IMR-90 (cell line): ENCODE results near the gene RNF146. TPM values are rescaled to one million over a fixed set of nuclear protein-coding genes. Genes with fewer than 3 reads are reported as not detected.

ENCODE experiments used
- ATAC-seq: fragments of 200-7000 bp; cut with Tn5 transposase; 2 replicates; pipeline ENCODE4 v1.9.1; 2020; ENCODE audit warnings: low read depth, mild to moderate bottlenecking, moderate library complexity
- BruUV-seq: library from RNA; stranded (reverse); fragments of 400-500 nt; replicated peaks from 2 replicates; lab custom pipeline; 2021; lab: Mats Ljungman, UMichigan
- CTCF ChIA-PET: fragments of 300-600 bp; formaldehyde crosslinking; extraction: SDS; loops from one replicate; lab custom pipeline; 2021; ENCODE audit warnings: antibody characterized with exemption; lab: Yijun Ruan, JAX
- POLR2A ChIA-PET: fragments of 300-600 bp; sonication (Branson Sonifier 250); formaldehyde crosslinking; loops from one replicate; lab custom pipeline; 2022; ENCODE audit warnings: antibody characterized with exemption; ENCODE audit not compliant: unreplicated experiment; lab: Charles Lee
- DNase-seq: peaks from one replicate; pipeline ENCODE4 v3.0.0; 2013
- H2AFZ ChIP-seq: replicated peaks from 2 replicates; pipeline ENCODE3; 2013; ENCODE audit warnings: low read length, mild to moderate bottlenecking; ENCODE audit not compliant: poor library complexity
- H2AK5ac ChIP-seq: 2 replicates; pipeline ENCODE4 v1.6.1; 2013; ENCODE audit warnings: low read depth, low read length, inconsistent platforms
- H2AK9ac ChIP-seq: replicated peaks from 2 replicates; pipeline ENCODE3; 2013; ENCODE audit warnings: mild to moderate bottlenecking, low read depth, low read length, moderate library complexity; ENCODE audit not compliant: poor library complexity
- H2BK120ac ChIP-seq: 2 replicates; pipeline ENCODE4 v1.6.1; 2013; ENCODE audit warnings: low read depth, low read length, inconsistent platforms
- H2BK15ac ChIP-seq: 3 replicates; pipeline ENCODE4 v1.6.1; 2013; ENCODE audit warnings: low read depth, low read length, inconsistent platforms
- H2BK20ac ChIP-seq: 2 replicates; pipeline ENCODE4 v1.6.1; 2013; ENCODE audit warnings: low read depth, mild to moderate bottlenecking, inconsistent platforms, low read length, moderate library complexity
- H2BK5ac ChIP-seq: 2 replicates; pipeline ENCODE4 v1.6.1; 2013; ENCODE audit warnings: mild to moderate bottlenecking, low read depth, low read length, inconsistent platforms; ENCODE audit not compliant: poor library complexity, severe bottlenecking
- H3K14ac ChIP-seq: replicated peaks from 2 replicates; pipeline ENCODE4 v1.6.1; 2013; ENCODE audit warnings: low read depth, low read length, inconsistent platforms
- H3K18ac ChIP-seq: 2 replicates; pipeline ENCODE4 v1.6.1; 2013; ENCODE audit warnings: low read depth, low read length, control low read depth
- H3K23ac ChIP-seq: 2 replicates; pipeline ENCODE4 v1.6.1; 2013; ENCODE audit warnings: low read depth, low read length, inconsistent platforms
- H3K27ac ChIP-seq: 2 replicates; pipeline ENCODE4 v1.5.1; 2013; ENCODE audit warnings: mild to moderate bottlenecking, control low read depth, low read length; ENCODE audit not compliant: insufficient read depth
- H3K27me3 ChIP-seq: 2 replicates; pipeline ENCODE4 v1.6.1; 2013; ENCODE audit warnings: low read length; ENCODE audit not compliant: control insufficient read depth, insufficient read depth
- H3K36me3 ChIP-seq: 2 replicates; pipeline ENCODE4 v1.6.1; 2013; ENCODE audit warnings: low read length, mixed read lengths; ENCODE audit not compliant: control insufficient read depth, insufficient read depth
- H3K4ac ChIP-seq: 2 replicates; pipeline ENCODE4 v1.6.1; 2013; ENCODE audit warnings: low read depth, low read length, inconsistent platforms
- H3K4me1 ChIP-seq: 2 replicates; pipeline ENCODE4 v1.6.1; 2013; ENCODE audit warnings: low read length, mixed read lengths; ENCODE audit not compliant: control insufficient read depth, insufficient read depth
- H3K4me2 ChIP-seq: 2 replicates; pipeline ENCODE4 v1.6.1; 2013; ENCODE audit warnings: low read depth, mild to moderate bottlenecking, control low read depth, low read length, moderate library complexity
- H3K4me3 ChIP-seq: 2 replicates; pipeline ENCODE4 v1.5.1; 2013; ENCODE audit warnings: low read depth, mild to moderate bottlenecking, control low read depth, low read length, moderate library complexity; ENCODE audit not compliant: insufficient read depth
- H3K56ac ChIP-seq: 2 replicates; pipeline ENCODE4 v1.6.1; 2013; ENCODE audit warnings: low read length, inconsistent platforms; ENCODE audit not compliant: insufficient read depth; ENCODE audit errors: extremely low read depth
- H3K79me1 ChIP-seq, 2 experiments: 2 replicates each; pipeline ENCODE4 v1.6.1; 2013; ENCODE audit warnings: low read length in 2 of 2, inconsistent platforms in 1 of 2, low read depth in 1 of 2
- H3K9ac ChIP-seq: 2 replicates; pipeline ENCODE4 v1.6.1; 2013; ENCODE audit warnings: low read depth, low read length, control low read depth
- H3K9me1 ChIP-seq: 2 replicates; pipeline ENCODE4 v1.6.1; 2013; ENCODE audit warnings: low read length, inconsistent platforms; ENCODE audit not compliant: insufficient read depth
- H3K9me3 ChIP-seq: 2 replicates; pipeline ENCODE4 v1.6.1; 2013; ENCODE audit warnings: low read length; ENCODE audit not compliant: control insufficient read depth, insufficient read depth
- H4K20me1 ChIP-seq: 2 replicates; pipeline ENCODE4 v1.6.1; 2013; ENCODE audit warnings: low read length, inconsistent platforms; ENCODE audit not compliant: insufficient read depth
- H4K5ac ChIP-seq: 2 replicates; pipeline ENCODE4 v1.6.1; 2013; ENCODE audit warnings: mild to moderate bottlenecking, low read depth, low read length, control low read depth
- H4K8ac ChIP-seq, 2 experiments: 2 replicates each; pipeline ENCODE4 v1.6.1; 2013; ENCODE audit warnings: low read depth in 2 of 2, low read length in 2 of 2, control low read depth in 1 of 2, inconsistent platforms in 1 of 2
- H4K91ac ChIP-seq: 2 replicates; pipeline ENCODE4 v1.6.1; 2013; ENCODE audit warnings: low read depth, low read length, inconsistent platforms; ENCODE audit not compliant: insufficient read depth
- BHLHE40 ChIP-seq: fragments of 150-350 bp; IDR thresholded peaks from 2 replicates; pipeline ENCODE4 v1.6.1; 2016; ENCODE audit warnings: mild to moderate bottlenecking, low read depth, low read length
- CEBPB ChIP-seq: IDR thresholded peaks from 2 replicates; pipeline ENCODE4 v1.6.1; 2012; ENCODE audit warnings: low read depth, low read length, improper control_type of control experiment
- CHD1 ChIP-seq: IDR thresholded peaks from 2 replicates; pipeline ENCODE4 v1.6.1; 2012; ENCODE audit warnings: low read depth, low read length, improper control_type of control experiment
- FOS ChIP-seq: fragments of 150-350 bp; IDR thresholded peaks from 2 replicates; pipeline ENCODE4 v1.6.1; 2016; ENCODE audit warnings: low read depth, low read length
- MAFK ChIP-seq: IDR thresholded peaks from 2 replicates; pipeline ENCODE4 v1.6.1; 2012; ENCODE audit warnings: low read depth, low read length, improper control_type of control experiment
- MAZ ChIP-seq: IDR thresholded peaks from 2 replicates; pipeline ENCODE4 v1.6.1; 2012; ENCODE audit warnings: low read depth, mild to moderate bottlenecking, low read length, improper control_type of control experiment, moderate library complexity, borderline replicate concordance
- MXI1 ChIP-seq: IDR thresholded peaks from 2 replicates; pipeline ENCODE4 v1.6.1; 2012; ENCODE audit warnings: low read depth, mild to moderate bottlenecking, low read length, moderate library complexity, borderline replicate concordance
- NFE2L2 ChIP-seq: fragments of 150-350 bp; IDR thresholded peaks from 2 replicates; pipeline ENCODE4 v1.6.1; 2016; ENCODE audit warnings: low read depth, mild to moderate bottlenecking, low read length
- POLR2A ChIP-seq: IDR thresholded peaks from 2 replicates; pipeline ENCODE4 v1.6.1; 2012; ENCODE audit warnings: mild to moderate bottlenecking, low read depth, low read length
- RFX5 ChIP-seq: IDR thresholded peaks from 2 replicates; pipeline ENCODE4 v1.8.0; 2012; ENCODE audit warnings: low read depth, mild to moderate bottlenecking, low read length, moderate library complexity
- SMC3 ChIP-seq: fragments of 150-350 bp; IDR thresholded peaks from 2 replicates; pipeline ENCODE4 v1.6.1; 2016; ENCODE audit warnings: low read depth, mild to moderate bottlenecking, antibody characterized with exemption, low read length, moderate library complexity
- USF2 ChIP-seq: fragments of 150-350 bp; IDR thresholded peaks from 2 replicates; pipeline ENCODE4 v1.6.1; 2017; ENCODE audit warnings: mild to moderate bottlenecking, antibody characterized with exemption, low read length, low read depth
- WGBS, 2 experiments: methylation state at CpG; one replicate each; pipeline versions ENCODE4 v1.1.5 to v1.1.7; 2013; ENCODE audit warnings: missing lambda C conversion rate in 2 of 2; ENCODE audit not compliant: insufficient read length in 1 of 2; ENCODE audit errors: extremely low coverage in 2 of 2; 5-methylcytosine and 5-hydroxymethylcytosine counted together
- dilution Hi-C: fragments of 300-500 bp; cut with HindIII; formaldehyde crosslinking; loops from one replicate; pipeline ENCODE4 v1.14.3; 2018; ENCODE audit warnings: low sequenced_read_pairs; ENCODE audit not compliant: unreplicated experiment
- in situ Hi-C: fragments of 300-500 bp; cut with MboI; formaldehyde crosslinking; loops from 3 replicates; pipeline ENCODE4 v1.14.3; 2019; ENCODE audit warnings: low sequenced_read_pairs, inconsistent platforms, mixed read lengths
- intact Hi-C: fragments of 100-400 bp; cut with micrococcal nuclease; formaldehyde crosslinking; loops from 2 replicates; pipeline ENCODE4 v1.10.0; 2022
- polyA plus RNA-seq, 3 experiments: library from polyadenylated mRNA; depleted of rRNA; stranded (reverse); fragments of >200 nt; gene quantifications; 2 replicates each; pipeline ENCODE4 v1.2.3, GENCODE V29; 2012; ENCODE audit warnings: low replicate concordance in 1 of 3
- total RNA-seq: library from RNA; depleted of rRNA; stranded (reverse); fragments of >200 nt; gene quantifications from 2 replicates; pipeline ENCODE4 v1.2.3, GENCODE V29; 2012

RNF146 gene
- total and polyA plus RNA-seq, 2 of the 4 experiments (the other 2 are of a cell fraction) = 24.0 to 32.2 TPM

- CTCF ChIA-PET = interaction anchor here (1.4 kb wide), 1 partner anchor 218 kb away, joined by 4 read pairs; no protein-coding TSS in a partner anchor
- BruUV-seq = no TSS peak
- intact Hi-C loops = no loop called here
Observed at GRCh38 chr6:127298475-127298874, 31.8 kb downstream of the RNF146 start.

More at GRCh38 chr6:127298475-127298874, 31.8 kb downstream of the RNF146 start:
- Histone ChIP-seq H3K27me3 (no peaks in the 10 kb centered on the region), H3K4me2 (no peak overlapping the region), H4K20me1 (peaks cover 6% of the 10 kb centered on the region), H4K8ac (no peak overlapping the region), H3K27ac (no peak overlapping the region), H3K9ac (no peak overlapping the region), H3K56ac (no peak overlapping the region), H4K91ac (no peak overlapping the region), H2BK20ac (no peak overlapping the region), H2AFZ (no peak overlapping the region), H2BK120ac (no peak overlapping the region), H2AK5ac (no peak overlapping the region), H2BK15ac (no peak overlapping the region), H3K79me1 (peaks cover 8 to 32% of the 10 kb centered on the region in 2 experiments; a peak in 2 of 4 replicates), H3K18ac (no peak overlapping the region), H4K5ac (no peak overlapping the region), H3K36me3 (peaks cover 4% of the 10 kb centered on the region; the same call in 1 of the 2 replicates), H3K4me1 (no peaks in the 10 kb centered on the region; the same call in none of the 2 replicates), H3K4ac (no peak overlapping the region), H2AK9ac (no peak overlapping the region), H3K23ac (no peak overlapping the region), H3K14ac (no peak overlapping the region), H3K9me1 (peaks cover 6% of the 10 kb centered on the region; the same call in 1 of the 2 replicates), H2BK5ac (no peak overlapping the region), H3K4me3 (no peak overlapping the region), H3K9me3 (no peaks in the 10 kb centered on the region)
- ATAC-seq (no peak), DNase-seq (no peak)
- POLR2A ChIA-PET = no interaction called here
- WGBS, 2 experiments = no CpG with 5 or more reads among the region's 2 CpGs
- in situ Hi-C loops (no loop called here), dilution Hi-C loops (no loop called here)
- no peak for TF ChIP-seq BHLHE40
- TF ChIP-seq CEBPB = no peak
- TF ChIP-seq RFX5 = no peak
- TF ChIP-seq CHD1 = no peak
- no peak for TF ChIP-seq USF2
- no peak for TF ChIP-seq MXI1
- TF ChIP-seq MAZ = no peak
- no peak for TF ChIP-seq POLR2A
- no peak for TF ChIP-seq NFE2L2
- no peak for TF ChIP-seq MAFK
- no peak for TF ChIP-seq SMC3
- no peak for TF ChIP-seq FOS
